ENCODE data around the gene RAB7A. TPM values are rescaled to one million over a fixed set of nuclear protein-coding genes. Genes with fewer than 3 reads are reported as not detected.
A peak's percentile ranks its signal among the peaks of the same experiment; 100 is the strongest.

RAB7A gene
- total and polyA plus RNA-seq, 2 of the 4 experiments (the other 2 are of a cell fraction) = 57.0 to 240 TPM

GRCh38 chr3:128782282-128783146, 56.5 kb downstream of the RAB7A start:
- in situ Hi-C loops (cut with MboI; ENCODE audit: low sequenced_read_pairs) = no loop called here
- H3K27ac ChIP-seq (ENCODE audit: insufficient read depth, low read length) = no peak overlapping the region
- H3K4ac ChIP-seq (ENCODE audit: low read depth, low read length) = no peak overlapping the region
- TF ChIP-seq MAFK (IDR thresholded peaks at IDR 0.05; ENCODE audit: low read depth, low read length) = no peak
- no peak for TF ChIP-seq CEBPB (IDR thresholded peaks at IDR 0.05; ENCODE audit: low read depth, low read length)
- no peak for TF ChIP-seq RCOR1 (IDR thresholded peaks at IDR 0.05; ENCODE audit: insufficient replicate concordance, low read length)
- TF ChIP-seq CHD1 (IDR thresholded peaks at IDR 0.05; ENCODE audit: low read depth, low read length) = no peak
- TF ChIP-seq MXI1 (IDR thresholded peaks at IDR 0.05; ENCODE audit: borderline replicate concordance, low read depth, low read length) = no peak
- no peak for TF ChIP-seq ELK1 (IDR thresholded peaks at IDR 0.05; ENCODE audit: borderline replicate concordance, low read depth, low read length)
- TF ChIP-seq CTCF (conservative IDR thresholded peaks at IDR 0.05; ENCODE audit: low read depth, low read length) = no peak
- H4K91ac ChIP-seq (ENCODE audit: insufficient read depth, low read depth, low read length) = no peak overlapping the region
- no peak overlapping the region for H3K18ac ChIP-seq (ENCODE audit: low read depth, low read length)
- peaks cover 23% of the 10 kb centered on the region for H3K4me1 ChIP-seq (ENCODE audit: control insufficient read depth, insufficient read depth, low read length)
- no peak overlapping the region for H3K23ac ChIP-seq (ENCODE audit: low read depth, low read length)
- dilution Hi-C loops (cut with HindIII; ENCODE audit: low sequenced_read_pairs, unreplicated experiment) = no loop called here
- POLR2A ChIA-PET (ENCODE audit: unreplicated experiment) = no interaction called here
- intact Hi-C loops (cut with micrococcal nuclease) = no loop called here
- peaks cover 100% of the 10 kb centered on the region for H4K20me1 ChIP-seq (ENCODE audit: insufficient read depth, low read length)
- ATAC-seq (ENCODE audit: low read depth) = no peak
- no peak overlapping the region for H3K9ac ChIP-seq (ENCODE audit: low read depth, low read length)
- no peak overlapping the region for H3K56ac ChIP-seq (ENCODE audit: extremely low read depth, insufficient read depth, low read length)
- no peak overlapping the region for H3K4me2 ChIP-seq (ENCODE audit: low read depth, low read length)
- H4K8ac ChIP-seq (ENCODE audit: low read depth in 2 of 2, low read length in 2 of 2) = no peak overlapping the region
- no TSS peak for BruUV-seq (replicated peaks)
- DNase-seq = no peak
- H3K9me1 ChIP-seq (ENCODE audit: insufficient read depth, low read length) = peaks cover 42% of the 10 kb centered on the region
- H3K4me3 ChIP-seq (ENCODE audit: insufficient read depth, low read depth, low read length) = no peak overlapping the region
- H3K36me3 ChIP-seq (ENCODE audit: control insufficient read depth, insufficient read depth, low read length) = no peaks in the 10 kb centered on the region; the same call in 1 of the 2 replicates
- H2BK5ac ChIP-seq (ENCODE audit: low read depth, low read length, poor library complexity, severe bottlenecking) = no peak overlapping the region
- H3K9me3 ChIP-seq (ENCODE audit: control insufficient read depth, insufficient read depth, low read length) = no peaks in the 10 kb centered on the region
- H2BK15ac ChIP-seq (ENCODE audit: low read depth, low read length) = no peak overlapping the region
- CTCF ChIA-PET = no interaction called here
- H3K14ac ChIP-seq (replicated peaks; ENCODE audit: low read depth, low read length) = peak overlapping the region; percentile 25; the same call in 1 of the 2 replicates
- no peak overlapping the region for H2AK9ac ChIP-seq (replicated peaks; ENCODE audit: low read depth, low read length, poor library complexity)
- H3K79me1 ChIP-seq (ENCODE audit: low read depth in 1 of 2, low read length in 2 of 2) = peaks cover 28 to 99% of the 10 kb centered on the region in 2 experiments; a peak in 3 of 4 replicates
- no peak overlapping the region for H2BK120ac ChIP-seq (ENCODE audit: low read depth, low read length)
- H2AK5ac ChIP-seq (ENCODE audit: low read depth, low read length) = no peak overlapping the region
- H3K27me3 ChIP-seq (ENCODE audit: control insufficient read depth, insufficient read depth, low read length) = no peaks in the 10 kb centered on the region
- 90% methylated on average over 2 of the region's 5 CpGs; no CpG with 5 or more reads in 1 of the 2 experiments for WGBS, 2 experiments (ENCODE audit: extremely low coverage in 2 of 2, insufficient read length in 1 of 2)
- no peak overlapping the region for H4K5ac ChIP-seq (ENCODE audit: low read depth, low read length)
- no peak overlapping the region for H2AFZ ChIP-seq (replicated peaks; ENCODE audit: low read length, poor library complexity)
- H2BK20ac ChIP-seq (ENCODE audit: low read depth, low read length) = no peak overlapping the region
